ENCODE results near the gene BAMBI.

DNA sequence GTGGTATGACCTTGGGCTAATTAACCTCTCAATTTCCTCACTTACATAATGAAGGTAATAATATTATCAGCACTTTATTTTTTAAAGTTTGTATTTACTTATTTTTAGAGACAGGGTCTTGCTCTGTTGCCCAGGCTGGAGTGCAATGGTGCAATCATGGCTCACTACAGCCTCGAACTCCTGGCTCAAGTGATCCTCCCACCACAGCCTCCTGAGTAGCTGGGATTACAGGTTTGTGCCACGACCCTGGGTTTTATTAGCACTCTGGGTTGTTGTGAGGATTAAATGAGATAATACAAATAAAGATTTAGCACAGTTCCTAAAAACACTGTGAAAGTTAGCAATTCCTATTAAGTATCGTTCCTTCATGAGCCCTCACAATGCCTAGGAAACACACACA is 14.7 kb downstream of the BAMBI start:
- TF ChIP-seq POLR2A (IDR thresholded peaks at IDR 0.05; ENCODE audit: low read depth, low read length): no peak
- no peak for TF ChIP-seq POLR2AphosphoS5 (IDR thresholded peaks at IDR 0.05; ENCODE audit: low read depth, low read length)
- no peak for TF ChIP-seq TAF1 (IDR thresholded peaks at IDR 0.05; ENCODE audit: borderline replicate concordance, low read depth, low read length)
